GM19043 (cell line): ENCODE results near the gene TNRC6B.
"Not testable (repeated sequence)": the region's sequence is repeated elsewhere in the genome, so short reads cannot be mapped to it uniquely, and the experiment has no call there.

ENCODE experiments used
- ATAC-seq: cut with Tn5 transposase; IDR thresholded peaks from one replicate; pipeline ENCODE4 v1.9.1; 2021; ENCODE audit warnings: low read depth; ENCODE audit not compliant: unreplicated experiment

Gene TNRC6B

GRCh38 chr22:40183029-40183581, 5.4 kb downstream of the TNRC6B start:
- no peak for ATAC-seq

- not testable (repeated sequence) for ATAC-seq
Measured at GRCh38 chr22:40183603-40184002, 5.9 kb downstream of the TNRC6B start.

DNA sequence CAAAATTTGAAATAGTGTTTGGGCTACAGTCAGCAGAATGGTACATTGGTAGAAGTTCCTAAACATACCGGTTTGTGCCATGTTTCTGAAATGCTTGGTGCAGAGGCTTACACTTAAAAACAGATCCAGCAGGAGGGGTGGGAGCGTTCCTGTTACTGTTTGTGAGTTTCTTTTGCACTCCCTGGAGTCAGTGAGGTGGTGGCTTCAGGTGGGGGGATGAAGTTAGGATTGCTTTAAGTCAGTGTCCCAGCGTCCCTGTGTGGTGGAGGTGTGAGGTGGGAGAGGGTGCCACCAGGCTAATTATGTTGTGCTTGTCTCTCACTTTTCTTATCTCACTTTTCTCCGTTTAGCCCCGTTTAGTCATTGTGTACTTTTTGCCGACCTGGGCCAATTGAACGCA, 9.7 kb downstream of the TNRC6B start:
- ATAC-seq: no peak

DNA sequence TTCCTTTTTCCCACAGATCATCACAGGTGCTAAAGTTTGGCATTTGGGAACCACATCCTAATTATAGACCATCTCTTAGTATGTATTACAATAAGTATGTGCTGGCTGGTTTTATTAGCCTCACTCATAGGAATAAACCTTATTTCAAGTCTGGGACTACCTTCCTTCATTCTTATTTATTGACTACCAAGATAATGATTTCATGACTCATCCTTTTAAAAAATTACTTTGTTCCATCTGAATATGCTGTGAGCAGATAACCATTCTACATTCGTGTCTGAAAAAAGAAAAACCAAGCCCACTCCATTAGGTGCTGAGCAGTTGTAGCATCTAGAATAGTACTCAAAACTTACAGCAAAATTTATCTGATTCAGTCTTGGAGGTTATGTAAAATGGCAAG, 12.3 kb downstream of the TNRC6B start:
- no peak for ATAC-seq

- no peak for ATAC-seq
Measured at GRCh38 chr22:40190501-40190900, 12.8 kb downstream of the TNRC6B start.

GRCh38 chr22:40193429-40194421, 16.0 kb downstream of the TNRC6B start:
- no peak for ATAC-seq

GRCh38 chr22:40194656-40195055, 16.9 kb downstream of the TNRC6B start:
- ATAC-seq: no peak

DNA sequence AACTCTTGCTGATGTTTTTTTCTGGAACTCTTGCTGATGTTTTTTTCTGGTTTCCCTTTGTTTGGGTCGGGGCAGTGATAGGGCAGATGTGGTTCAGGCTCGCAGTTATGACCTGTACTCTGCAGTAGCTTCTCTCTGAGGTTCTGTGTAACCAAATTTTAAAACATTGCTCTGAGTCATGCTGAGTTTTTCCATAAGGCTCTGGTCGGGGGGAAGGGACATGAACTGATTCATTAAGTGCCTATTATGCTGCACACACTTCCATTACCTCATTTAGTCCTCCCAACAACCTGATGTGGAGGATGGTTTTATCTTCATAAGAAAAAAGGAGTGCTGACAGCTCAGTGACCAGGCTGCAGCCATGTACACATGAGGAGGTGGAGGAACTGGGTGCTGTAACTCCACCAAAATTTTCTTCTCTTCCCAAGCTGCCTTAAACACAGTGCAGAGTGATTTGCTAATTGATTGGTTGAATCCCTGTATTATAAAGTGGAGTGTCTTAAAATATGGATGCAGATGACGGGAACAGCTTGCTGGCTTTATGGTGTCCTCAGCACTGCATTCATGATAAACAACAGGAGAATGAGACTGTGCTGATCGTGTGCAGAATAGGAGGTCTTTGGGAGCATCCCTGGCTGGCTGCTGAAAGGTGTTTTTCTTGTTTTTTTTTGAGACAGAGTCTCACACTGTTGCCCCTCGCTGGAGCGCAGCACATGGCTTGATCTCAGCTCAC, 19.1 kb downstream of the TNRC6B start:
- no peak for ATAC-seq

DNA sequence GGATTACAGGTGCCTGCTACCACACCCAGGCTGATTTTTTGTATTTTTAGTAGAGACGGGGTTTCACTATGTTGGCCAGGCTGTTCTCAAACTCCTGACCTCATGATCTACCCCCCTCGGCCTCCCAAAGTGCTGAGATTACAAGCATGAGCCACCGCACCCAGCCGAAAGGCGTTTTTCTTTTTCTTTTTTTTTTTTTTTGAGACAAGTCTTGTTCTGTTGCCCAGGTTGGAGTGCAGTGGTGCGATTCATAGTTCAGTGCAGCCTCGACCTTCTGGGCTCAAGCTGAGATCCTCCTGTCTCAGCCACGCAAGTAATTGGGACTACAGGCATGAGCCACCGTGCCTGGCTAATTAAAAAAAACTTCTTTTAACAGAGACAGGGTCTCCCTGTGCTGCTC, 19.7 kb downstream of the TNRC6B start:
- ATAC-seq: not testable (repeated sequence)

DNA sequence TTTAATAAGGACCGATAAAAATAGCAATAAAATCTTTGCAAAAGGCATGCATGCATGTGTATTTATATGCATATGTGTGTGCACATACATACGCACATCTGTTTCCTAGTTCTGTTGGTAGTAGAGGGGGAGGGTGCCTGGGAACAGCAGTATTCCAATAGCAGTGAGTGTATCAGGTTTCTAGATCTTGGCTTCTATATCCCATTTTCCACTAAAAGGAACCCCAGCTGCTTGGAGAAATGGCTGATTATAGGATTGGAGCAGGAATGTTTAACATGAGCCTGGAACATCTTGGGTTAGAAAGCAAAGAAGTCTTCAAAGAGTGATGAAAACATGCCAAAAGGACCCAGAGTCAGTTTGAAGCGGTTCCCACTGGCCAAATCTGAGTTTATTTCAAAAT, 21.0 kb downstream of the TNRC6B start:
- no peak for ATAC-seq

DNA sequence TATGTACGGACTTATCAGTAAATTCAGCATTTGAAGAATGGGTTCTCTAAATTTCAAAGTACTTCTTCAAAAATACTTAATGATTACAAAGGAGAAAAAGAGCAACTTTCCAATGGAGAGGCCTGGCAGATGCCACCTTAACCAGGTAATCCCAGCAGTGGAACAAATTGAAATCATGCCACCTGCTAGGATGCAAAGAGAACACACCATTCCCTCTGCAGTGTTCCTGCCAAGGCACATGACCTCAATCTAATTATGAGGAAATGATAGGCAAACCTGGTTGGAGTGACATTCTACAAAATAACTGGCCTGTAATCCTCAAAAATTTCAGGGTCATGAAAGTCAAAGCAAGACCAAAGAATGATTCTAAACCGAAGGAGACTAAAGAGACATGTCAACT, 21.5 kb downstream of the TNRC6B start:
- no peak for ATAC-seq

GRCh38 chr22:40199852-40200251, 22.1 kb downstream of the TNRC6B start:
- ATAC-seq: no peak

DNA sequence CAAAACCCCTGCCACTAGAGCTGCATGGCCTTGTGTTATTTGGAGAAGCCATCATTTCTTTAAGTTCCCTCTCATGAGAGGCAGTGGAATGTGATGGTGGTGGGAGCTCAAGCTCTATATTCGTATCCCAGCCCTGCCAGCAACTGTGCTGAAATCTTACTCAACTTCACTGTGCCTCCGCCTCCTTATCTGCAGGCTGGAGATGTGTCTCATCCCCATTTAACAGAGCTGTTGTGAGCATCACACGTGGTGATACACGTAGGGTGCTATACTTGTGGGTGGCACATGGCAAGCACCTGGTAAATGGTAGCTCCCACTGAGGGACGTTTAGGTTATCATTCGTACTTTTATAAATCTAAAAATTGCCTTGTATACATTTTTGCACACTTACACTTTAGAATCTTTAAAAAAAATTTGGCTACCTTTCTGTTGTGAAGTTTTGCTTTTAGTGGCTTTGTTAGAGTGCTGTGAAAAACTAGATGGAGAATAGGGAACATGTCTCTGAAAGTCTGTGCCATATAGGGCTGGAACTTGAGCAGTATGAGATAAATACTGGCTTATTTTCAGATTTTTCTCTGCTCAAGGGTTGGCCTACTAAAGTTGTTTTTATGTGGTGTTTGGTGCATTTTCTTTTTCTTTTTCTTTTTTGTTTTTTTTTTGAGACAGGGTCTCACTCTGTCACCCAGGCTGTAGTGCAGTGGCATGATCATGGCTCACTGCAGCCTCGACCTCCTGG, 23.2 kb downstream of the TNRC6B start:
- no peak for ATAC-seq

DNA sequence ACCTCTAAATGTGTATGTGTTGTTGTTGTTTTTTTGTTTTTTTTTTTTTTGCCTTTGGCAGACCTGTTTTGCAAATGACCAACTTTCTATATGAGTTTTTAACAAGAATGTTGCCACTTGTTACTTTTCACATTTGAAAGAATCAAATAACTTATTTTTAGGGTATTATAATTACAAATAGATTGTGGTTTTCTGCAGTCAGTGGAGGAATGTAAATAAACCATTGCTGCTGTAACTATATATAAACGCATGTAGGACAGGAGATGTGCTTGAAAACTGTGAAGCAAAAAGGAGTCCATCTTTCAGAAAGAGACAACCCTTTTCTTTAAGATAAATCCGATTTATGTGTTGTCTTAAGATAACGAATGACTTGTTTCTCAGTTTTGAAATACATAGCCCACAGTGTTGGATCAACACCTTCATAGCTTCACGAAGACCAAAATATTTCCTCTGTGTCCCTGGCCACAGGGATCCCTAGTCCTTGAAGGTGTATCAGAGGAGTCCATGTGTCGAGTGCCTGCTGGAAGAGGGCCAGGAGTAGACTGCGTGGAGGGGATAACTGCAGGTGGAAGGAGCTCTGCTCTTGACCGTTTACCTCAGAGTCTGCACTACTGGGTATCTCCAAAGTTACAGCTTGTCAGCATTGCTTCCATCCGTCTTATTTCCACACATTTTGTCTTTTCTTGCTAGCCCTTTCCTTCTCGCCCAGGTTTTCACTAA, 24.7 kb downstream of the TNRC6B start:
- no peak for ATAC-seq

GRCh38 chr22:40203572-40203971, 25.8 kb downstream of the TNRC6B start:
- no peak for ATAC-seq

DNA sequence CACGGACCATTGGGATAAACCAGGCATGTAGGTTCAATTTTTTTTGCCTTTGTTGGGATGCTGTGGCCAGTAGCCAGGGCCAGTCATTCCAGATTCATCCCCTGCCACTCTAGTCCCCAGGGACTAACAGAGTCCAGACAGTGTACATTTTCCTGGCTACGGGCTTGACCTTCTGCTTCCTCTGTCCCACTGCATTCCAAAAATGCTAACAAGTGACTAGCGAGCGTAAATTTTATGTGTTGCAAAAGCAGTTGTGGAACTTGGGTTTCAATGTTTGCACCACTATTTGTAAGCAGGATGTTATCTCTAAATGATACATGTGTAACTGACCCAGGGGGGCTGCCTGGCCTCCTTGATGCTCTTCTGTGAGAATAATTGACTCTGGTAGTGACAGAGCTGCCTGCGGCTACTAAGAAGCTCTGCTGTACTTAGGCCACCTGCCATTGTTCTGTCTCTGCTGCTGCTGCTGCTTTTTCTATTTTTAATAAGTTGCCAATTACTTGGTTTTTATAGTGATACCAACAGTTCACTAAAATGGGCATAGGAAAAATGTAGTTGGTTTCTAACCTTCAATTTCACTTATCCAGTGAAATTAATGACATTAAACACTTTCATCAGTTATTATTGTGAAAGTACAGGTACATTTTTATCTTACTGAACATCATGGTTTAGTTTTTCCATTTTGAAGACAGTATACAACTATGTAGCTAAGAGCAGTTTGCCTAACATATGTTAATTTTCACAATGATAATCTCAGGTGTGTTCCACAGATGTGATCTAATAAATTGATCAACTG, 26.8 kb downstream of the TNRC6B start:
- ATAC-seq: no peak

DNA sequence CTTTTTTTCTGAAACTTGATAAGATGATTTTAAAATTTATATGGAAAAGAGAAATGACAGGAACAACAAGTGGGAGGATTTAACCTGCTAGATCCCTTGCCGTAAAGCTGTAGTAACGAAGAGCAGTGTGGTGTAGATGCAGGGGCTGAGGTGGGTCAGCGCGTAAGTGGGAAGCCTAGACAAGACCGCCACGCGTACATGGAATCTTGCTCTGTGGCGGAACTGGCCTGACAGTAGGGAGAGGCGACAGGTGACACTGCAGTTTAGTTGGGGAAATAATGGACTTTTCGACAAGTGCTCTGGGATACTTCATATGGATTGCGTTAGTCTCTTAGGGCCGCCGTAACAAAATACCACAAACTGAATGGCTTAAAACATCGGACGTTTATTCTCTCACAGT, 28.8 kb downstream of the TNRC6B start:
- ATAC-seq: no peak

- ATAC-seq: peak; percentile 68
Measured at GRCh38 chr22:40210818-40211217, 33.1 kb downstream of the TNRC6B start.

GRCh38 chr22:40211476-40212054, 33.8 kb downstream of the TNRC6B start:
- no peak for ATAC-seq
